A172 (cell line): ENCODE measurements around the gene COA8. TPM values are rescaled to one million over a fixed set of nuclear protein-coding genes. Genes with fewer than 3 reads are reported as not detected.
"Not testable (repeated sequence)": the region's sequence is repeated elsewhere in the genome, so short reads cannot be mapped to it uniquely, and the experiment has no call there.

Source experiments
- DNase-seq: peaks from one replicate; pipeline ENCODE4 v3.0.0-alpha.2; 2015; ENCODE audit warnings: low spot score
- total RNA-seq: library from RNA; depleted of rRNA; stranded (reverse); fragments of >200 nt; shearing (Covaris generic); gene quantifications from 2 replicates; pipeline ENCODE4 v1.2.3, GENCODE V29; 2014

The COA8 gene
- total RNA-seq, 1 experiment from 2014 or later, result 24.8 TPM

DNA sequence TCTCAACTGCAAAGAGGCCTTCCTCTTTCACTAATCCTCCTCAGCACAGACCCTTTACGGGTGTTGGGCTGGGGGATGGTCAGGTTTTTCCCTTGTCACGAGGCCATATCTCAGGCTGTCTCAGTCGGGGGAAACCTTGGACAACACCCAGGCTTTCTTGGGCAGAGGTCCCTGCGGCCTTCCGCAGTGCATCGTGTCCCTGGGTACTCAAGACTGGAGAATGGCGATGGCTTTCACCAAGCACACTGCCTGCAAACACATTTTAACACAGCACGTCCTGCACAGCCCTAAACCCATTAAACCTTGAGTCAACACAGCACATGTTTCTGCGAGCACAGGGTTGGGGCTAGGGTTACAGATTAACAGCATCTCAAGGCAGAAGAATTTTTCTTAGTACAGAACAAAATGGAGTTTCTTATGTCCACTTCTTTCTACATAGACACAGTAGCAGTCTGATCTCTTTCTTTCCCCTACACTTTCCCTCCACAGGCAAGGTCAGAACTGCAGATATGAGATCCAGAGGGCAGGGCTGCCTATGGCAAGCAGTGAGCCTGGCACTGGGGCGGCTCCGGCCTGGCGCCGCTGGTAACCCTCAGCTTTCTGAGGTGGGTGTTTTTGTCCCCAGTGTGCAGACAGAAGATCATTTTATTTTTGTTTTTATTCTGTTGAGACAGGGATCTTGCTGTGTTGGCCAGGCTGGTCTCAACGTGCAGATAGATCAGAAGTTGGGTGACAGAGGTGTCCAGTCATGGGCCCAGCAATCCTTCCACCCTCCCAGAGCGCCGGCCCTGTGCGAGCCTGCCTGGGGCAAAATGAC, 37.1 kb upstream of the COA8 start:
- not testable (repeated sequence) for DNase-seq

DNA sequence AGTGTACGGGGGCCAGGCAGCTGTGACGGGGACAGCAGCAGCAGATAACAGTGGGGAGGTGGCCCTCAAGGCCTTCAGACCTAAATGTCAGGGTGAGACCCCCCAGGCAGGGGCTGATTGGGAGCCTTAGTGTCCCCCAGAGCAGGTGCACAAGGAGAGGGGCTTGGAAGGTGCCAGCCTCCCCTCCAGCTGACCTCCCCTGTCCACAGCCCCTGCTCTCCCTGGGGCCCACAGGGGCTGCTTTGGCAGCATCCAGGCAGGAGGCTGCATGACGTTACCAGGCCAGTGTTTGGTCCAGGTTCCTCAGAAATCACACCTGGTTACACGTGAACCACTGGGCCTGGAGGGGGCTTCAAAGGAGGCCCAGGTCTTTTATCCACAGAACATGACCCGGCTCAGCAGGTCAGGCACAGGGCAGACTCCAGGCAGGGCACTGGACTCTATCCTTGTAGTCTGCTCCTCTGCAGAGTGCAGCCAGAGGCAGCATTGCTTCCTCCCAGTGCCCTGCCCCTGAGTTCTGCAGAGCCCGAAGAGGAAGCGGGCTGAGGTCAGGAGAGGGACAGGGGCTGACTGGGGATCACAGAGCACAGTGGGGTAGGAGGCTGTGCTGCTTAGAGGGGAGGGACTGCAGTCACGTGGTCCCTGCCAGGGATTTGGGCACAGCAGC, 36.4 kb upstream of the COA8 start:
- no peak for DNase-seq

DNA sequence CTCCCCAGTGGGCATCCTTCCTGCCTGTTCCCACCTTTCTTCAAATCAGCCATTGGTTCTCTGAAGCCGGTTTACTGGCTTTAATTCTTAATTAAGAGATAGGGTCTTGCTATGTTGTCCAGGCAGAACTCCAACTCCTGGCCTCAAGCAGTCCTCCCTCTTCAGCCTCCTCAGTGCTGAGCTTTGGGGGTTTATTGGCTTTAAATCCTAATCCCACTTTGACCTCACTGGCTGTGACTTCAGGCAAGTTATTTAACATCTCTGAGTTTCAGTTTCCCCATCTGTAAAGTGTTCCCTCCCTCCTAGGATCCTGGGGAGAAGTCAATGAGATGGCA, 35.9 kb upstream of the COA8 start:
- DNase-seq, result no peak

DNA sequence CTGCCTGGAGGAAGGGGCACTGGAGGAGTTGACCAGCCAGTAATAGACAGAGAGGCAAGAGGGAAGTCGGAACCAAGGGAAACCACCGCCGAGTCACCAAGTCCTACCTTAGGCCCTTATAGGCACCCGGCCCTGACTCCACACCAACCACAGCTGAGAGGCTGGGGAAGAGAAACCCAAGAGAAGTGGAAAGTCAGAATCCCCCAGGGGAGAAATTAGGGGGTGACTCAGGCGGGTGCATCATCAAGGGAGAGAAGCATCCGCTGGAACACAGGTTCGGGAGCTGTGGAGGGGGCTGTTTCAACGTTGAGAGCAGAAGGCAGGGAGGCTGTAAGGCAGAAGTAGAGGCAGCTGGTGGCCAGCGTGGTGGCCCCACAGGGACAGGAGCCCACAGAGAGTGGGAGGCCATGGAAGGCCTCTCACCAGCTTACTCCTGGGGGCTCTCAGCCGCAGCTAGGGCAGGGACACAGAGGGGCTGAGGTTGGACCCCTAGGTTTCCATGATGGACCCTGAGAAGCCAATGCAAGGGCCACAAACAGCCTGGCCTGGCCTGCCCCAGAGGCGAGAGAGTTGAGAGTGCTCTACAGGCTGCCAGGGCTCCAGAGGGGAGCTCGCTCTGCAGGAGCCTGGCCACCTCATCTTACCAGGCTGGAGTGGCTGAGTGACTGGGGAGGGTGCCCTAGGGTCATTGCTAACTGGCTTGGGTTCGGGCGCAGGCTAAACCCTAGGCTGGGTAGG, 35.2 kb upstream of the COA8 start:
- no peak for DNase-seq

DNA sequence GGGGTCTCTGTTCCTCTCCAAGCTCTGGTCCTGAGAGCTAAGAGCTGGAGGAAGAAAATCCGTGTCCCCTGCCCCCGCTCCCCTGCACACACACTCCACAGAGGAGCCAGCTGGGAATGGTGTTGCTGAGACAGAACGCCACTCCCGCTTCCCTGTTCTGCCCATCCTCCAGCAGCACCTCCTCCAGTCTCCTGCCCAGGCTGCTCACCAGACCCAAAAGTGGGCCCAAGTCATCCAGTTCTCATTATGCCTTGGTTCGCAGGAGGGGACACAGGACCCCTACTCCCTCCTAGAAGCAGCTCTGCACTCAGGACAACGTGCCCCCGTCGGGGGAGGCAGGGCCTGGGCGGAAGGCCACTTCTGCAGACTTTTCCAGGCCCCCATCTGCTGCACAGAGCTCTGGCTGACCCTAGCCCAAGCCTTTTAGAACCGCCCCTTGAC, 34.6 kb upstream of the COA8 start:
- no peak for DNase-seq

DNA sequence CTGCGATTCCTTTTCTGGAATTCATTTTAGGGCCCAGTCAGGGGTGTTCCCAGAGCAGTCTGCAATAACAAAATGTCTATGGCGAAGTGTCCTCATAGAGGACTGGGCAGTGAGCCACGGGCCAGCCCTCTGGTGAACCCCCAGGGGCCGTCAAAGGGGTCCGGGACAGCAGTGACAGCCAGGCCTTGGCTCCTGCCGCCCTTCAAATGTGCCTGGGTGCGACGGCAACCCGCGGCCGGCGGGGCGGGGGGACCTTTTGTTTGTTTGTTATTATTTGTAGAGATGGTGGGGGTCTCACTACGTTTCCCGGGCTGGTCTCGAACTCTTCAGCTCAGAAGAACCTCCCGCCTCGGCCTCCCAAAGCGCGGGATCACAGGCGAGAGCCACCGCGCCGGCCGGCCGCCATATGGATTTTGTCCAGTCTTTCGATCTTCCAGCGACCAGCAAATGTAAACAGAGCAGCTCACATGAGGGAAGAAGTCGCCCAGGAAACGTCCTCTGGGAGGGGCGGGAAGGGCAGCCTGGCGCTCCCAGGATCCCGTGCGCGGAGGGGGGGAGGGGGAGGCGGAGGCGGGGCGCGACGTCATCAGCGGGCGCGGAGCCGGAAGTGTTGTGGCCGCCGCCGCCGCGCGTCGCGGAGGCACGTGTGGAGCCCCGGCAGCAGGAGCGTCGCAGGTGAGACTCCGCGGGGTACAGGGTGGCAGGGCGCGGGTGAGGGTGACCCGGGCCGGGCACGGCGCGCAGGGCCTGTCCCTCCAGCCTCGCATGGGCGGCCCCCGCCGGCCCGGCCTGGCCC, 34.0 kb upstream of the COA8 start, which contains the start of gene TRMT61A:
TSS of gene TRMT61A (plus strand) at position 610 of the 796 bp plus-strand sequence. CDS start 783 bp downstream, outside the sequence.
- DNase-seq, result peak; percentile 68

DNA sequence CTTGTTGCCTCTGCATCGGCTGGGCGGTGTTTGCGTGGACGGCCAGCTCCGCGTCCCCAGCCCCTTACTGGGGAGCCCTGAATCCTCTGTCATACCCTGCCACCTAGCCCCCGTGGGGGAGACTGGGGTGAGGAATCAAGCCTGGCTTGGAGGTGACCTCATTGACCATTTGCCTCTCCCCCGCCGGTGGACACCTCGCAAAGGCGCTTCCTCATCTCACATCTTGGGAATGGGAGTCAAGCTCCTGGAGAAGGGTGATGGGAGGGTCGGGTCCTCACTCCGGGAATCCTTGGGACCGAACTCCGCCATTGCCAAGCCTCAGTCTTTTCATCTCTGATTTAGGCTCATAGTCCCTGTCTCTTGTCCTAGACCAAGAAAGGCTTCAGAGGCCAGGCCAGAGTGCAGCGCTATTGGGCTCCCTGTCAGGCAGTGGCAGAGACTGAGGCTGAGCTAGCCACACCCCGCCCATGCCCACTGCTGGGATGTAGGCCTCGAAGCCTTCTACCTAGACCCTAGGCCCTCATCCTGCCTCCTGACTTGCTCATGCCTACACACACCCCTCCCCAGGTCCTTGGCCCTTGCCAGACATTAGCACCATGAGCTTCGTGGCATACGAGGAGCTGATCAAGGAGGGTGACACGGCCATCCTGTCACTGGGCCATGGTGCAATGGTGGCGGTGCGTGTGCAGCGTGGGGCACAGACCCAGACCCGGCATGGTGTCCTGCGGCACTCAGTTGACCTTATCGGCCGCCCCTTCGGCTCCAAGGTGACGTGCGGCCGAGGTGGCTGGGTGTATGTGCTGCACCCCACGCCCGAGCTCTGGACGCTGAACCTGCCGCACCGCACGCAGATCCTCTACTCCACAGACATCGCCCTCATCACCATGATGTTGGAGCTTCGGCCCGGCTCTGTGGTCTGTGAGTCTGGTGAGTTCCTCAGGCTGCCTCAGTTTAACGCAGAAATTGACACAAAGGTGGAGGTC, 33.1 kb upstream of the COA8 start:
- no peak for DNase-seq

DNA sequence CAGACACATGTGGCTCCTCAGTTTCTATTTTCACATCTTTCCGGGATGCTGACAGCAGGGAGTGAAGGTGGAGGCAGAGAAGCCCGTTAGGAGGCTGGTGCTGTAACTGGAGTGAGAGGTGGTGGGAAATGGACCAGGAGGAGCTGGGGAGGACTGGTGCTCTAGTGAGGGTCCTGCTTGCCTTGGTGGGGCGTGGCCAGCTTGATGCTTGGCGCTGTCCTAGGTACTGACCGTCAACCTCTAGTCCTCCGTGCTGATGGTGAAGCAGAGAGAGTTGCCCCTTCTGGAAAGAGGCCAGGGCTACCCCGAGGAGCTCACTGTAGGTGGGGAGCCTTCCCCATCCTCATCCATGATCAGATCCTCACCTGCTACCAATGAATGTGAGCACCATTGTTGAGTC, 32.4 kb upstream of the COA8 start:
- no peak for DNase-seq

DNA sequence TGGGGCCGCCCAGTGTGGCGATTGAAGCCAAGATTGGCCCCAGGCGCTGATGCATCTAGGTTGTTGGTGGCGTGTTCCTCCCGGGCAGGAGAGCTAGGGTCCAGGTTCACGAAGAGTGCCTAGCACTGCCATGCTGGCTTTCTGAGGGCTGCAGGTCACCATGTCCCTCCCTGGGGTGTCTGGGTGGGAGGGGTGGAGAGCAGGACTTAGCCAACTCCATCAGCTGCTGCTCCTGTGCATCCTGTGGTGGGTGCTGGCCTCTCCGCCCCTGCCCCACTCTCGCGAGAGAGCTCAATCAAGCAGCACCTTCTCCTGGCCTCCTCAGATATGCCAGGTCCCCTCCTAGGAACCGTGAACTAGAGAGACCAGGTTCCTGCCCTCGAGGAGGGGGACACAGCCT, 31.9 kb upstream of the COA8 start:
- no peak for DNase-seq

DNA sequence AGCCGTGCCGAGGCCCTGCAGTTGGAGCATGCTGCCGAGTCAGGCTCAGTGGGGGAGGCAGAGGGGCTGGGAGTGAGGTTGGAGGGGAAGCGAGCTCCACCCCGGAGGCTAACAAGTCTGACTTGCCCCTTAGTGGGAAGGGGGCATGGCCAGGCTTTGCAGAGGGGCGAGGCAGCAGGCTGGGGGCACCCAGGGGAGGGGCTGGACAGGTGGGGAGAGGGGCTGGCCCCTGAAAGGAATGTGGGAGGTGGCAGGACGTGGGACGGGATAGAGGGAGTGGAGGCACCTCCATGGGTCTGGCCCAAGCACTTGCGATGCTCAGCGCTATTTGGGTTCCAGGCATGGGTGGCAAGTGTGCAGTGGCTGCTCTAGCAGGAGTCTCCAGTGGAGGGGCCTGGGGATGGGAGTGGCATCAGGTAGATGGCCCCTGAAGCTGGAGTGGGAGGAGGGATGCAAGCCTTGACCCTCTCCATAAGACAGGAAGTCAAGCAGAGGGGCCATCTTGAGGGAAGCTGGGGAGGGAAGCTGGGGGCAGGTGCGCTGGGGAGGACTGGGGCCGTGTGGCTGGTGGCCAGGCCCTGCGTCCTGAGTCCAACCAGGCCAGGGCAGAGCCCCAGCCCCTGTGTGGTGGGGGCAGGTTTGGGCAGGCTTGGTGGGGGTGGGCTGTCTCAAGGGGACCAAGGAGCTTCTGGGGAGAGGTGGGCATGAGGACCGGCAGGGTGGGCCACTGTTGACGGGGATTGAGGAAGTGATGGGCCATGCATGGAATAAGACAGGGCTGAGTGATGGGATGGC, 31.1 kb upstream of the COA8 start:
- DNase-seq, result no peak

DNA sequence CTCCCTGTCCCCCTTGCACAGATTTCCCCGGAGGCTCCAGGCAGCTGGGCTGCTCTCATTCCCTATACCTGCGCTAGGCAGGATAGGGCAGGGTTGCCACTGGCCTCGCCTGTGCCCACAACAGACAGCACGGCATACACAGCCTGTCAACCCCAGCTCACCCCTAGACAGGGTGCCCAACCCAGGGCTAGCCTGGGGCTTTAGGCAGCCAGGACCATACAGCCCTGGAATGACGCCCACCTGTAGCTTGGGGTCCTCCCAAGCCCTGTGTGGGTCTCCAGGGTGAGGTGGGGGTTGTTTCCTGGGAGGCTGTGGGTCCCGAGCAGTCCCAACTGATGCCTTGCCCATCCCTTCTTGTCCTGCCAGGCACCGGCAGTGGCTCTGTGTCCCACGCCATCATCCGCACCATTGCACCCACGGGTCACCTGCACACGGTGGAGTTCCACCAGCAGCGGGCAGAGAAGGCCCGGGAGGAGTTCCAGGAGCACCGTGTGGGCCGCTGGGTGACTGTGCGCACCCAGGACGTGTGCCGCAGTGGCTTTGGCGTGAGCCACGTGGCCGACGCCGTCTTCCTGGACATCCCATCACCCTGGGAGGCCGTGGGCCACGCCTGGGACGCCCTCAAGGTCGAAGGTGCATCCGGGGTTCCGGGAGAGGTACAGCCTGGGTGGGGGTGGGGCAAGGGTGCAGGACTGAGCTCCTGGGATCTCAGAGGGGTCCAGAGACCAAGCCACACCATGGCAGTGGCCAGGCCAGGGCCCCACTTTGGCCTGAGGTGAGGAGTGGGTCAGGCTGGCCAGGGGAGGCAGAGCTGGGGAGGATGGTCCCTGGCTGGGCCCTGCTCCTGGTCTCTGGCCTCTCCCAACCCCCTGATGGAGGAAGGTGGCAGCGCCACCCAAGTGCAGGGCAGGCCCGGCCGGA, 30.3 kb upstream of the COA8 start:
- no peak for DNase-seq

DNA sequence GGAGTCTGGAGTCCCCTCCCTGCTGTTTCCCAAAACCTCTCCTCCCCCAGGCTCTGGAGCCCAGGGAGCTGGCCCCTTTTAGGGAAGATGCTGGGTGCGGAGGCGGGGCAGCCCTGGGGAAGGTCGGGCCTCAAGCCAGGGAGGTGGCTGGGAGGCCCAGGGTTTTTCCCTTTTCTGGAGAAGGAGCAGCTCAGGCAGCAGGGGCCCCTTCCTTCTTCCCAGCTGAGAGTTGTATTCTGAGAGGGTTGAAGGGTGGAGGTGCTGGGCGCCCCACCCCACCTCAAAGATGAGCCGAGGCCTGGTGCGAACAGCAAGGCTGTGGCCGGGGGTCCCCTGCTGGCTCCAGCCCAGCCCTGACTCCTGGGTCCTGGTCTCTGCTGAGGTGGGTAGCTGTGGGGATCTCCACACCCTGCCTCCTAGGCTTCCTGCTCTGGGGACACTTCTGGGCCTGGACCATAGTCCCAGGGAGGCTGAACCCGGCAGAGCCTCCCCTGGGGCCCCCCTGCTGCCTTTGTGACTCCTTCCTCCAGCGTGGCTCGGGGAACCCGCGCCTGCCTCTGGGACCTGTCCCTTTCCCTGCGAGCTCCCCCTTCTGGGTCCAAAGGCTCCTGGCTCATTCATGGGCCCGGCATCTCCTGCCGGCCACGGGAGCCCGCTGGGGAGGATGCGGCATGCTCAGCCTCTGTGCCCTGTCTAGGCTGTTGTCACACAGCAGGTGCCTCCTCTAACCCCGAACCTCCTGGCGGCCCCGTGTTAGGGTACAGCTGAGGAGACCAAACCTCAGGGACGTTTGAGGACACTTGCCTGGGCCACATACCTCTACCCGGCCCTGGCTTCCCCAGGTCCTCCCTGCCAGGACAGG, 29.4 kb upstream of the COA8 start:
- no peak for DNase-seq

DNA sequence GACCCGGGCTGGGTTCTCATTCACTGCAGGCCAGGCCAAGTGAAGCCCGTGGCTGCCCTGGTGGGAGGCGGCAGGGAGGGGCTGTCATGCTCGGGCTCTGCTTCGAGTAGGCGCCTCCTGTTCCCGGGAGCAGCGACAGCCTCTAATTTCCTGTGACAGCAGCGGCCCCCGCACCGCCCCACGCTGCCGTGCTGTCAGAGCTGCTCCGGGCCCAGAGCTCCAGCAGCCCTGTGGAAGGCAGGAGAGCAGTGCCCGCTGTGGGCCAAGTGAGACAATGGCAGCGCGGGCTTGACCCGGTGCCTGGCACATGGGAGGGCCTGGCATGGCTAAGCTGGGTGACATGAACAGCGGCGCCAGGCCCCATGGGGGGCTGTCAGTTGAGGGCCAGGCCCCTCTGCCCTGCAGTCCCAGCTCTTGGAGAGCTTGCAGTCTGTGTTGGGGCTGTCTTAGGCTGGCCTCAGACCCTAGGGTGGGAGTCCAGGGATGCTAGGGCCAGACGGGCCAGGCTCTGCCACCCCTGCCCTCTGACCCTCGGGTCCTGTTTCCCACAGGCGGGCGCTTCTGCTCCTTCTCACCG, 28.7 kb upstream of the COA8 start:
- no peak for DNase-seq

DNA sequence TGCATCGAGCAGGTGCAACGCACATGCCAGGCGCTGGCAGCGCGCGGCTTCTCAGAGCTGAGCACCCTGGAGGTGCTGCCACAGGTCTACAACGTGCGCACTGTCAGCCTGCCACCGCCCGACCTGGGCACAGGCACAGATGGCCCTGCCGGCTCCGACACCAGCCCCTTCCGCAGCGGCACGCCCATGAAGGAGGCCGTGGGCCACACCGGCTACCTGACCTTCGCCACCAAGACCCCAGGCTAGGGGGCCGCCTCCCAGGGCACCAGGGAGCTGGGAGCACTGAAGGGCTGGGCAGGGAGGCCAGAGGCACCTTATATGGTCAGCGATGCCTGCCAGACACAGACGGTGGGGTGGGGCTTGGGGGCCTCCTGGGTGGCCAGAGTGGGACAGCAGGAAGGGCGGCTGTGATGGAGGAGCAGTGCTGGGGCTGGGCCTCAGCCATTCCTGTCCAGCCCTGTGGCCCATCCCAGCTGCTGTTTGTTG, 28.1 kb upstream of the COA8 start:
- DNase-seq, result no peak

DNA sequence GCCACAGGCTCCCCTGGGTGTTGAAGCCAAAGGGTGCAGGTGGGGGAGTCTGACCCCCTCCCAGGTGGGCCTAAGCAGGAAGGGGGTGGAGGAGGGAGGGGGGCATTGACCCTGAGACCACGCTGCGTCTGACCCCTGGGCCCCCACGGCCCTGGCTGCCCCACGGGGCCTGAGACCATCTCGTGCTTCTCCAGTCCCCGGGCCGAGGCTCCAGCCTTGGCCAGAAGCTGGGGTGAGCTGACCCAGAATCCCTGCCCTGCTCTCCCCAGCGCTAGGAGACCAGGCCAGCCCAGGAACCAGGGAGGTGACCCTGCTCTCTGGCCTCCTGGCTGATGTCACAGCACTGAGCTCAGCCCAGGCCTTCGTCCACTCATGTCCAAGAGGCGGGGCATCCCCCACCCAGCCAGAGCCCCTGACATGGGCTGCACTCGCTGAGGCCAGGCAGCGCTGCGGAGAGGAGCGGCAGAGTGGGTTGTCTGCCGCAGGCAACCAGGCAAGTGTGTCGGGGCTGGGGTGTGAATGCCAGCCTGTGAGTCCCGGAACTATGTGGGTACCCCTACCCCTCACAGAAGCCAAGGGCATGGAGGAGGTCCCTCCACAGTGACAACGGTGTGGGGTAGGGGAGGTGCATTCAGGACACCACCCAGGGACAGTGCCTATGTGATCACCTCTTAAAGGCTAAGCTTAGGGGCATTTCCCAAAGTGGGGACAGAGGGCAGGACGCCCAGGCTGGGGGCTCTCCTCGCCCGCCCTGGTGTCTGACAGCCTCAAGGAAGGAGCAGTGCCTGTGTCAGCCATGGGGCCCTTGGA, 27.5 kb upstream of the COA8 start:
- no peak for DNase-seq

DNA sequence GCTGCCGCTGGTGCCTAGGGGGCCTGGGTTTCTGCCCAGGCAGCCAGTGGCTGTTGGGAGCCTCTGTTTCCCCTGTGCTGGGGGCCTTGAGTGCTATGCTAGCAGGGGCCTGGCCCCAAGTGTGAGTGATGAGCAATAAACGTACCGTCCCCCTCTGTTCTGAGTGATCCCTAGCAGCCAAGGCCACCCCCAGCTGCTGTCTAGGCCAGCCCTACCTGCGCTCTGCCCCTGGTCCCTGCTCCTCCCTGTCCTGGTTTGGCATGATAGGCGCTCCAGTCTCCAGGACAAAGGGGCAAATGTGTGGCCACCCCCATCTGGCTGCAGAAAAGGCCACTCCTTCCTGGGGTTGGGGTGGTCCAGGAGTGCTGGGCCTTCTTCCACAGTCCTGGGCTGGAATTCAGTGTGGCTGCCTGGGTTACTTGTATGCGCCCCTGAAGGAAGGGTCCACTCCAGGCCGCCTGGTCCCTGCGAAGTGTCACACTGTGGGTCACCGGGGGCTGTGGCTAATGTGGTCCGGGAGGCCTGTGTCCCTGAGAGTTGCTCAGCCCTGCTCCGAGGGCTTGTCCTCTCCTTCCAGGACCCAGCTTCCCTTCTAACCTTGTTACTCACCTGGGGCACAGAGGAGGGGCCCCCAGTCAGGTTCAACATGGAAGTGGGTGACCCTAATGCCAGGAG, 26.7 kb upstream of the COA8 start:
- no peak for DNase-seq
